IMR-90 (cell line): ENCODE measurements around the gene HSPD1. TPM values are rescaled to one million over a fixed set of nuclear protein-coding genes. Genes with fewer than 3 reads are reported as not detected.

Experiments used
- ATAC-seq: fragments of 200-7000 bp; cut with Tn5 transposase; 2 replicates; pipeline ENCODE4 v1.9.1; 2020; ENCODE audit warnings: low read depth, mild to moderate bottlenecking, moderate library complexity
- BruUV-seq: library from RNA; stranded (reverse); fragments of 400-500 nt; replicated peaks from 2 replicates; lab custom pipeline; 2021; lab: Mats Ljungman, UMichigan
- CTCF ChIA-PET: fragments of 300-600 bp; formaldehyde crosslinking; extraction: SDS; loops from one replicate; lab custom pipeline; 2021; ENCODE audit warnings: antibody characterized with exemption; lab: Yijun Ruan, JAX
- POLR2A ChIA-PET: fragments of 300-600 bp; sonication (Branson Sonifier 250); formaldehyde crosslinking; loops from one replicate; lab custom pipeline; 2022; ENCODE audit warnings: antibody characterized with exemption; ENCODE audit not compliant: unreplicated experiment; lab: Charles Lee
- DNase-seq: peaks from one replicate; pipeline ENCODE4 v3.0.0; 2013
- H2AFZ ChIP-seq: replicated peaks from 2 replicates; pipeline ENCODE3; 2013; ENCODE audit warnings: low read length, mild to moderate bottlenecking; ENCODE audit not compliant: poor library complexity
- H2AK5ac ChIP-seq: 2 replicates; pipeline ENCODE4 v1.6.1; 2013; ENCODE audit warnings: low read depth, low read length, inconsistent platforms
- H2AK9ac ChIP-seq: replicated peaks from 2 replicates; pipeline ENCODE3; 2013; ENCODE audit warnings: mild to moderate bottlenecking, low read depth, low read length, moderate library complexity; ENCODE audit not compliant: poor library complexity
- H2BK120ac ChIP-seq: 2 replicates; pipeline ENCODE4 v1.6.1; 2013; ENCODE audit warnings: low read depth, low read length, inconsistent platforms
- H2BK15ac ChIP-seq: 3 replicates; pipeline ENCODE4 v1.6.1; 2013; ENCODE audit warnings: low read depth, low read length, inconsistent platforms
- H2BK20ac ChIP-seq: 2 replicates; pipeline ENCODE4 v1.6.1; 2013; ENCODE audit warnings: low read depth, mild to moderate bottlenecking, inconsistent platforms, low read length, moderate library complexity
- H2BK5ac ChIP-seq: 2 replicates; pipeline ENCODE4 v1.6.1; 2013; ENCODE audit warnings: mild to moderate bottlenecking, low read depth, low read length, inconsistent platforms; ENCODE audit not compliant: poor library complexity, severe bottlenecking
- H3K14ac ChIP-seq: replicated peaks from 2 replicates; pipeline ENCODE4 v1.6.1; 2013; ENCODE audit warnings: low read depth, low read length, inconsistent platforms
- H3K18ac ChIP-seq: 2 replicates; pipeline ENCODE4 v1.6.1; 2013; ENCODE audit warnings: low read depth, low read length, control low read depth
- H3K23ac ChIP-seq: 2 replicates; pipeline ENCODE4 v1.6.1; 2013; ENCODE audit warnings: low read depth, low read length, inconsistent platforms
- H3K27ac ChIP-seq: 2 replicates; pipeline ENCODE4 v1.5.1; 2013; ENCODE audit warnings: mild to moderate bottlenecking, control low read depth, low read length; ENCODE audit not compliant: insufficient read depth
- H3K27me3 ChIP-seq: 2 replicates; pipeline ENCODE4 v1.6.1; 2013; ENCODE audit warnings: low read length; ENCODE audit not compliant: control insufficient read depth, insufficient read depth
- H3K36me3 ChIP-seq: 2 replicates; pipeline ENCODE4 v1.6.1; 2013; ENCODE audit warnings: low read length, mixed read lengths; ENCODE audit not compliant: control insufficient read depth, insufficient read depth
- H3K4ac ChIP-seq: 2 replicates; pipeline ENCODE4 v1.6.1; 2013; ENCODE audit warnings: low read depth, low read length, inconsistent platforms
- H3K4me1 ChIP-seq: 2 replicates; pipeline ENCODE4 v1.6.1; 2013; ENCODE audit warnings: low read length, mixed read lengths; ENCODE audit not compliant: control insufficient read depth, insufficient read depth
- H3K4me2 ChIP-seq: 2 replicates; pipeline ENCODE4 v1.6.1; 2013; ENCODE audit warnings: low read depth, mild to moderate bottlenecking, control low read depth, low read length, moderate library complexity
- H3K4me3 ChIP-seq: 2 replicates; pipeline ENCODE4 v1.5.1; 2013; ENCODE audit warnings: low read depth, mild to moderate bottlenecking, control low read depth, low read length, moderate library complexity; ENCODE audit not compliant: insufficient read depth
- H3K56ac ChIP-seq: 2 replicates; pipeline ENCODE4 v1.6.1; 2013; ENCODE audit warnings: low read length, inconsistent platforms; ENCODE audit not compliant: insufficient read depth; ENCODE audit errors: extremely low read depth
- H3K79me1 ChIP-seq, 2 experiments: 2 replicates each; pipeline ENCODE4 v1.6.1; 2013; ENCODE audit warnings: low read length in 2 of 2, inconsistent platforms in 1 of 2, low read depth in 1 of 2
- H3K9ac ChIP-seq: 2 replicates; pipeline ENCODE4 v1.6.1; 2013; ENCODE audit warnings: low read depth, low read length, control low read depth
- H3K9me1 ChIP-seq: 2 replicates; pipeline ENCODE4 v1.6.1; 2013; ENCODE audit warnings: low read length, inconsistent platforms; ENCODE audit not compliant: insufficient read depth
- H3K9me3 ChIP-seq: 2 replicates; pipeline ENCODE4 v1.6.1; 2013; ENCODE audit warnings: low read length; ENCODE audit not compliant: control insufficient read depth, insufficient read depth
- H4K20me1 ChIP-seq: 2 replicates; pipeline ENCODE4 v1.6.1; 2013; ENCODE audit warnings: low read length, inconsistent platforms; ENCODE audit not compliant: insufficient read depth
- H4K5ac ChIP-seq: 2 replicates; pipeline ENCODE4 v1.6.1; 2013; ENCODE audit warnings: mild to moderate bottlenecking, low read depth, low read length, control low read depth
- H4K8ac ChIP-seq, 2 experiments: 2 replicates each; pipeline ENCODE4 v1.6.1; 2013; ENCODE audit warnings: low read depth in 2 of 2, low read length in 2 of 2, control low read depth in 1 of 2, inconsistent platforms in 1 of 2
- H4K91ac ChIP-seq: 2 replicates; pipeline ENCODE4 v1.6.1; 2013; ENCODE audit warnings: low read depth, low read length, inconsistent platforms; ENCODE audit not compliant: insufficient read depth
- BHLHE40 ChIP-seq: fragments of 150-350 bp; IDR thresholded peaks from 2 replicates; pipeline ENCODE4 v1.6.1; 2016; ENCODE audit warnings: mild to moderate bottlenecking, low read depth, low read length
- CEBPB ChIP-seq: IDR thresholded peaks from 2 replicates; pipeline ENCODE4 v1.6.1; 2012; ENCODE audit warnings: low read depth, low read length, improper control_type of control experiment
- CHD1 ChIP-seq: IDR thresholded peaks from 2 replicates; pipeline ENCODE4 v1.6.1; 2012; ENCODE audit warnings: low read depth, low read length, improper control_type of control experiment
- FOS ChIP-seq: fragments of 150-350 bp; IDR thresholded peaks from 2 replicates; pipeline ENCODE4 v1.6.1; 2016; ENCODE audit warnings: low read depth, low read length
- MAZ ChIP-seq: IDR thresholded peaks from 2 replicates; pipeline ENCODE4 v1.6.1; 2012; ENCODE audit warnings: low read depth, mild to moderate bottlenecking, low read length, improper control_type of control experiment, moderate library complexity, borderline replicate concordance
- MXI1 ChIP-seq: IDR thresholded peaks from 2 replicates; pipeline ENCODE4 v1.6.1; 2012; ENCODE audit warnings: low read depth, mild to moderate bottlenecking, low read length, moderate library complexity, borderline replicate concordance
- NFE2L2 ChIP-seq: fragments of 150-350 bp; IDR thresholded peaks from 2 replicates; pipeline ENCODE4 v1.6.1; 2016; ENCODE audit warnings: low read depth, mild to moderate bottlenecking, low read length
- RAD21 ChIP-seq: IDR thresholded peaks from 2 replicates; pipeline ENCODE4 v1.6.1; 2012; ENCODE audit warnings: low read length, improper control_type of control experiment
- RCOR1 ChIP-seq: IDR thresholded peaks from 2 replicates; pipeline ENCODE4 v1.6.1; 2012; ENCODE audit warnings: mild to moderate bottlenecking, low read length, improper control_type of control experiment; ENCODE audit not compliant: insufficient replicate concordance
- SMC3 ChIP-seq: fragments of 150-350 bp; IDR thresholded peaks from 2 replicates; pipeline ENCODE4 v1.6.1; 2016; ENCODE audit warnings: low read depth, mild to moderate bottlenecking, antibody characterized with exemption, low read length, moderate library complexity
- WGBS, 2 experiments: methylation state at CpG; one replicate each; pipeline versions ENCODE4 v1.1.5 to v1.1.7; 2013; ENCODE audit warnings: missing lambda C conversion rate in 2 of 2; ENCODE audit not compliant: insufficient read length in 1 of 2; ENCODE audit errors: extremely low coverage in 2 of 2; 5-methylcytosine and 5-hydroxymethylcytosine counted together
- dilution Hi-C: fragments of 300-500 bp; cut with HindIII; formaldehyde crosslinking; loops from one replicate; pipeline ENCODE4 v1.14.3; 2018; ENCODE audit warnings: low sequenced_read_pairs; ENCODE audit not compliant: unreplicated experiment
- in situ Hi-C: fragments of 300-500 bp; cut with MboI; formaldehyde crosslinking; loops from 3 replicates; pipeline ENCODE4 v1.14.3; 2019; ENCODE audit warnings: low sequenced_read_pairs, inconsistent platforms, mixed read lengths
- intact Hi-C: fragments of 100-400 bp; cut with micrococcal nuclease; formaldehyde crosslinking; loops from 2 replicates; pipeline ENCODE4 v1.10.0; 2022
- polyA plus RNA-seq, 3 experiments: library from polyadenylated mRNA; depleted of rRNA; stranded (reverse); fragments of >200 nt; gene quantifications; 2 replicates each; pipeline ENCODE4 v1.2.3, GENCODE V29; 2012; ENCODE audit warnings: low replicate concordance in 1 of 3
- total RNA-seq: library from RNA; depleted of rRNA; stranded (reverse); fragments of >200 nt; gene quantifications from 2 replicates; pipeline ENCODE4 v1.2.3, GENCODE V29; 2012
- TF ChIP-seq, protein P1 (sequence below): fragments of 150-350 bp; IDR thresholded peaks from 2 replicates; pipeline ENCODE4 v1.6.1; 2017; ENCODE audit warnings: mild to moderate bottlenecking, antibody characterized with exemption, low read length, low read depth
- TF ChIP-seq, protein P2 (sequence below): fragments of 150-350 bp; IDR thresholded peaks from 2 replicates; pipeline ENCODE4 v1.6.1; 2016; ENCODE audit warnings: low read depth, mild to moderate bottlenecking, low read length, moderate library complexity, borderline replicate concordance
- TF ChIP-seq, protein P3 (sequence below): conservative IDR thresholded peaks from 2 replicates; pipeline ENCODE4 v1.5.1; 2012; ENCODE audit warnings: mild to moderate bottlenecking, low read depth, low read length, improper control_type of control experiment

Gene HSPD1
- total and polyA plus RNA-seq, 2 of the 4 experiments (the other 2 are of a cell fraction) = 171 TPM

DNA sequence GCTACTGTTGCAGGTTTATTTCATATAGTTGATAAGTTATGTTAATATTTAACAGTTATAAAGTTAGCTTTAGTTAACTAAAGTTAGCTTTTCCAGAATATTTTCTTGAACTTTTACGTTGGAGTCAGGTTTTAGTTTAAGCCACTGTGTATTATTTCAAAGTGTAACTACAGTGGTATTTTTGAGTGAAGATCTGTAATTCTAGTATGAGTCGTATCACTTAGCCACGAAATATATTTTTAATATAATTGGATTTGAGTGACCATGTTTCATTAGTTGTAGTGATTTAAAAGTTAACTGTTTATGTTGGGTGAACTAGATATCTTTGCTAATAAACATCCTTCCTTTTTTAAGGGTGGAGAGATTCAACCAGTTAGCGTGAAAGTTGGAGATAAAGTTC lies 3.0 kb upstream of the HSPD1 start:
- no peak for ATAC-seq
- H2BK20ac ChIP-seq = no peak overlapping the region
- dilution Hi-C loops (no loop called here), in situ Hi-C loops (loop anchor here (10.0 kb wide), 1 partner anchor 272 kb away; no protein-coding TSS in a partner anchor), intact Hi-C loops (no loop called here)
- no peak overlapping the region for H3K14ac ChIP-seq
- no peak overlapping the region for H4K8ac ChIP-seq
- no peak overlapping the region for H2BK5ac ChIP-seq
- no peak overlapping the region for H3K18ac ChIP-seq
- no peak overlapping the region for H2AFZ ChIP-seq
- no peak overlapping the region for H4K5ac ChIP-seq
- no peak overlapping the region for H4K91ac ChIP-seq
- no peak overlapping the region for H3K4me3 ChIP-seq
- no peak overlapping the region for H2AK5ac ChIP-seq
- H2BK120ac ChIP-seq = no peak overlapping the region
- no peak overlapping the region for H3K4ac ChIP-seq
- no peak for DNase-seq
- no peak overlapping the region for H2AK9ac ChIP-seq
- peaks cover 9 to 32% of the 10 kb centered on the region in 2 experiments; a peak in 3 of 4 replicates for H3K79me1 ChIP-seq
- peaks cover 10% of the 10 kb centered on the region for H3K36me3 ChIP-seq
- H3K9me1 ChIP-seq = no peaks in the 10 kb centered on the region
- 0 out of 2 replicates have a peak, but pooled peaks cover 1% of the 10 kb centered on the region for H3K4me1 ChIP-seq
- peaks cover 26% of the 10 kb centered on the region for H4K20me1 ChIP-seq
- H3K4me2 ChIP-seq = no peak overlapping the region
- no peaks in the 10 kb centered on the region for H3K27me3 ChIP-seq
- WGBS, 2 experiments = no CpG with 5 or more reads among the region's 4 CpGs
- no peak overlapping the region for H3K56ac ChIP-seq
- no peak overlapping the region for H3K23ac ChIP-seq
- H3K9me3 ChIP-seq = no peaks in the 10 kb centered on the region
- BruUV-seq = no TSS peak
- ChIA-PET POLR2A (no interaction called here), CTCF (no interaction called here)
- H2BK15ac ChIP-seq = no peak overlapping the region
- no peak overlapping the region for H3K27ac ChIP-seq
- no peak for TF ChIP-seq MAZ
- TF ChIP-seq, protein P1, sequence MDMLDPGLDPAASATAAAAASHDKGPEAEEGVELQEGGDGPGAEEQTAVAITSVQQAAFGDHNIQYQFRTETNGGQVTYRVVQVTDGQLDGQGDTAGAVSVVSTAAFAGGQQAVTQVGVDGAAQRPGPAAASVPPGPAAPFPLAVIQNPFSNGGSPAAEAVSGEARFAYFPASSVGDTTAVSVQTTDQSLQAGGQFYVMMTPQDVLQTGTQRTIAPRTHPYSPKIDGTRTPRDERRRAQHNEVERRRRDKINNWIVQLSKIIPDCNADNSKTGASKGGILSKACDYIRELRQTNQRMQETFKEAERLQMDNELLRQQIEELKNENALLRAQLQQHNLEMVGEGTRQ = no peak
- no peak for TF ChIP-seq SMC3
- TF ChIP-seq, protein P2, sequence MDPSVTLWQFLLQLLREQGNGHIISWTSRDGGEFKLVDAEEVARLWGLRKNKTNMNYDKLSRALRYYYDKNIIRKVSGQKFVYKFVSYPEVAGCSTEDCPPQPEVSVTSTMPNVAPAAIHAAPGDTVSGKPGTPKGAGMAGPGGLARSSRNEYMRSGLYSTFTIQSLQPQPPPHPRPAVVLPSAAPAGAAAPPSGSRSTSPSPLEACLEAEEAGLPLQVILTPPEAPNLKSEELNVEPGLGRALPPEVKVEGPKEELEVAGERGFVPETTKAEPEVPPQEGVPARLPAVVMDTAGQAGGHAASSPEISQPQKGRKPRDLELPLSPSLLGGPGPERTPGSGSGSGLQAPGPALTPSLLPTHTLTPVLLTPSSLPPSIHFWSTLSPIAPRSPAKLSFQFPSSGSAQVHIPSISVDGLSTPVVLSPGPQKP = no peak
- no peak for TF ChIP-seq RCOR1
- TF ChIP-seq FOS = no peak
- no peak for TF ChIP-seq NFE2L2
- no peak for TF ChIP-seq CEBPB
- no peak for TF ChIP-seq CHD1
- no peak for TF ChIP-seq RAD21
- TF ChIP-seq, protein P3, sequence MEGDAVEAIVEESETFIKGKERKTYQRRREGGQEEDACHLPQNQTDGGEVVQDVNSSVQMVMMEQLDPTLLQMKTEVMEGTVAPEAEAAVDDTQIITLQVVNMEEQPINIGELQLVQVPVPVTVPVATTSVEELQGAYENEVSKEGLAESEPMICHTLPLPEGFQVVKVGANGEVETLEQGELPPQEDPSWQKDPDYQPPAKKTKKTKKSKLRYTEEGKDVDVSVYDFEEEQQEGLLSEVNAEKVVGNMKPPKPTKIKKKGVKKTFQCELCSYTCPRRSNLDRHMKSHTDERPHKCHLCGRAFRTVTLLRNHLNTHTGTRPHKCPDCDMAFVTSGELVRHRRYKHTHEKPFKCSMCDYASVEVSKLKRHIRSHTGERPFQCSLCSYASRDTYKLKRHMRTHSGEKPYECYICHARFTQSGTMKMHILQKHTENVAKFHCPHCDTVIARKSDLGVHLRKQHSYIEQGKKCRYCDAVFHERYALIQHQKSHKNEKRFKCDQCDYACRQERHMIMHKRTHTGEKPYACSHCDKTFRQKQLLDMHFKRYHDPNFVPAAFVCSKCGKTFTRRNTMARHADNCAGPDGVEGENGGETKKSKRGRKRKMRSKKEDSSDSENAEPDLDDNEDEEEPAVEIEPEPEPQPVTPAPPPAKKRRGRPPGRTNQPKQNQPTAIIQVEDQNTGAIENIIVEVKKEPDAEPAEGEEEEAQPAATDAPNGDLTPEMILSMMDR = no peak
- TF ChIP-seq BHLHE40 = no peak
- no peak for TF ChIP-seq MXI1
- no peak overlapping the region for H3K9ac ChIP-seq
